H9 (cell line): Measurements from ENCODE around the gene RORC. TPM values are rescaled to one million over a fixed set of nuclear protein-coding genes. Genes with fewer than 3 reads are reported as not detected.

Source experiments
- DNase-seq: peaks from one replicate; pipeline ENCODE4 v3.0.0-alpha.2; 2017
- H2AFZ ChIP-seq: one replicate; pipeline ENCODE4 v1.6.1; 2013; ENCODE audit warnings: mild to moderate bottlenecking, low read length, control low read depth, moderate library complexity
- H2AK5ac ChIP-seq: 2 replicates; pipeline ENCODE4 v1.6.1; 2013; ENCODE audit warnings: low read length, control low read depth, mixed read lengths; ENCODE audit not compliant: insufficient read length
- H2BK120ac ChIP-seq: one replicate; pipeline ENCODE4 v1.6.1; 2013; ENCODE audit warnings: low read depth, mild to moderate bottlenecking, low read length, control low read depth, inconsistent platforms; ENCODE audit not compliant: poor library complexity, severe bottlenecking
- H2BK12ac ChIP-seq: 2 replicates; pipeline ENCODE4 v1.6.1; 2013; ENCODE audit warnings: low read length, control low read depth, mixed read lengths, low read depth; ENCODE audit not compliant: insufficient read length
- H2BK15ac ChIP-seq: 2 replicates; pipeline ENCODE4 v1.6.1; 2013; ENCODE audit warnings: low read depth, low read length, control low read depth
- H2BK20ac ChIP-seq: one replicate; pipeline ENCODE4 v1.6.1; 2013; ENCODE audit warnings: low read depth, mild to moderate bottlenecking, low read length, control low read depth, inconsistent platforms; ENCODE audit not compliant: poor library complexity, severe bottlenecking
- H2BK5ac ChIP-seq: 2 replicates; pipeline ENCODE4 v1.6.1; 2013; ENCODE audit warnings: low read length, control low read depth, mixed read lengths; ENCODE audit not compliant: insufficient read length
- H3K14ac ChIP-seq: 2 replicates; pipeline ENCODE4 v1.6.1; 2013; ENCODE audit warnings: low read length, control low read depth; ENCODE audit not compliant: insufficient read depth
- H3K18ac ChIP-seq: 2 replicates; pipeline ENCODE4 v1.6.1; 2013; ENCODE audit warnings: low read depth, mild to moderate bottlenecking, mixed read lengths, low read length, control low read depth; ENCODE audit not compliant: insufficient read length
- H3K23ac ChIP-seq: 2 replicates; pipeline ENCODE4 v1.6.1; 2013; ENCODE audit warnings: low read length, control low read depth, mixed read lengths, low read depth; ENCODE audit not compliant: insufficient read length
- H3K23me2 ChIP-seq: 2 replicates; pipeline ENCODE4 v1.6.1; 2013; ENCODE audit warnings: low read depth, mild to moderate bottlenecking, mixed read lengths, low read length, control low read depth; ENCODE audit not compliant: insufficient read length, poor library complexity, severe bottlenecking
- H3K27ac ChIP-seq: 2 replicates; pipeline ENCODE4 v1.5.1; 2013; ENCODE audit warnings: low read length, control low read depth, mixed read lengths, low read depth; ENCODE audit not compliant: insufficient read length
- H3K27me3 ChIP-seq: 2 replicates; pipeline ENCODE4 v1.6.1; 2013; ENCODE audit warnings: low read length, control low read depth, inconsistent platforms; ENCODE audit not compliant: insufficient read depth
- H3K4ac ChIP-seq: 2 replicates; pipeline ENCODE4 v1.6.1; 2013; ENCODE audit warnings: low read depth, mild to moderate bottlenecking, control low read depth, inconsistent platforms, low read length, moderate library complexity
- H3K4me1 ChIP-seq: 2 replicates; pipeline ENCODE4 v1.6.1; 2013; ENCODE audit warnings: low read length, control low read depth, inconsistent platforms; ENCODE audit not compliant: insufficient read depth
- H3K4me2 ChIP-seq: 2 replicates; pipeline ENCODE4 v1.6.1; 2013; ENCODE audit warnings: low read length, control low read depth, mixed read lengths; ENCODE audit not compliant: insufficient read length, insufficient read depth
- H3K56ac ChIP-seq: 2 replicates; pipeline ENCODE4 v1.6.1; 2013; ENCODE audit warnings: low read depth, mild to moderate bottlenecking, mixed read lengths, low read length, control low read depth; ENCODE audit not compliant: insufficient read length
- H3K79me1 ChIP-seq: 2 replicates; pipeline ENCODE4 v1.6.1; 2013; ENCODE audit warnings: low read depth, mild to moderate bottlenecking, moderate library complexity, low read length, control low read depth, inconsistent platforms; ENCODE audit not compliant: insufficient read depth, poor library complexity, severe bottlenecking
- H3K79me2 ChIP-seq: 2 replicates; pipeline ENCODE4 v1.6.1; 2013; ENCODE audit warnings: low read length, control low read depth, inconsistent platforms; ENCODE audit not compliant: insufficient read depth
- H3K9ac ChIP-seq: 2 replicates; pipeline ENCODE4 v1.6.1; 2013; ENCODE audit warnings: low read length, control low read depth, mixed read lengths; ENCODE audit not compliant: insufficient read length; ENCODE audit errors: extremely low read depth
- H3K9me3 ChIP-seq: one replicate; pipeline ENCODE4 v1.6.1; 2013; ENCODE audit warnings: low read depth, low read length, inconsistent platforms; ENCODE audit not compliant: control insufficient read depth
- H3T11ph ChIP-seq: one replicate; pipeline ENCODE4 v1.6.1; 2013; ENCODE audit warnings: mild to moderate bottlenecking, low read length, control low read depth, inconsistent platforms
- H4K20me1 ChIP-seq: one replicate; pipeline ENCODE4 v1.6.1; 2013; ENCODE audit not compliant: control insufficient read depth, insufficient read length, insufficient read depth
- H4K5ac ChIP-seq: 2 replicates; pipeline ENCODE4 v1.6.1; 2013; ENCODE audit warnings: low read depth, mild to moderate bottlenecking, mixed read lengths, low read length, control low read depth; ENCODE audit not compliant: insufficient read length
- H4K8ac ChIP-seq: replicated peaks from 2 replicates; pipeline ENCODE4 v1.6.1; 2013; ENCODE audit warnings: low read length, control low read depth, mixed read lengths, low read depth; ENCODE audit not compliant: insufficient read length
- H4K91ac ChIP-seq: 2 replicates; pipeline ENCODE4 v1.6.1; 2013; ENCODE audit warnings: low read depth, mild to moderate bottlenecking, moderate library complexity, mixed read lengths, low read length, control low read depth; ENCODE audit not compliant: insufficient read length
- H3K27ac Mint-ChIP-seq, 3 experiments: 2 replicates in 2 of 3; 3 replicates in 1 of 3; pipeline ENCODE4 v1.8.0; 2020 to 2021; ENCODE audit warnings: mixed read lengths in 3 of 3, mild to moderate bottlenecking in 1 of 3, moderate library complexity in 1 of 3
- H3K27me3 Mint-ChIP-seq: 2 replicates; pipeline ENCODE4 v1.8.0; 2021; ENCODE audit warnings: low read depth, mild to moderate bottlenecking, moderate library complexity, mixed read lengths
- H3K36me3 Mint-ChIP-seq, 3 experiments: 2 replicates in 2 of 3; 3 replicates in 1 of 3; pipeline ENCODE4 v1.8.0; 2020 to 2021; ENCODE audit warnings: low read depth in 3 of 3, mixed read lengths in 3 of 3; ENCODE audit not compliant: insufficient read depth in 1 of 3
- H3K4me1 Mint-ChIP-seq, 2 experiments: 2 replicates each; pipeline ENCODE4 v1.8.0; 2020; ENCODE audit warnings: mixed read lengths in 2 of 2
- H3K4me3 Mint-ChIP-seq, 2 experiments: 2 replicates in 1 of 2; 3 replicates in 1 of 2; pipeline ENCODE4 v1.8.0; 2020 to 2021; ENCODE audit warnings: mild to moderate bottlenecking in 2 of 2, mixed read lengths in 2 of 2, moderate library complexity in 1 of 2
- H3K9me3 Mint-ChIP-seq, 2 experiments: 2 replicates in 1 of 2; 3 replicates in 1 of 2; pipeline ENCODE4 v1.8.0; 2020; ENCODE audit warnings: mild to moderate bottlenecking in 2 of 2, mixed read lengths in 2 of 2, moderate library complexity in 1 of 2
- WGBS: extraction: QIAGEN DNeasy Blood & Tissue Kit; methylation state at CpG from one replicate; pipeline ENCODE4 v1.1.7; 2013; ENCODE audit warnings: missing lambda C conversion rate, low lambda C conversion rate, mixed read lengths; ENCODE audit not compliant: insufficient read length; ENCODE audit errors: extremely low coverage; 5-methylcytosine and 5-hydroxymethylcytosine counted together
- total RNA-seq: library from RNA; stranded (reverse); gene quantifications from 2 replicates; pipeline ENCODE4 v1.2.1, GENCODE V29; 2021
- TF ChIP-seq, protein P1 (sequence below): fragments of 200-600 bp; sonication (generic); conservative IDR thresholded peaks from 3 replicates; pipeline ENCODE4 v1.8.0; 2021; ENCODE audit warnings: antibody characterized with exemption, mild to moderate bottlenecking

RORC gene
- total RNA-seq, 1 experiment from 2014 or later, result 0.52 TPM

DNA sequence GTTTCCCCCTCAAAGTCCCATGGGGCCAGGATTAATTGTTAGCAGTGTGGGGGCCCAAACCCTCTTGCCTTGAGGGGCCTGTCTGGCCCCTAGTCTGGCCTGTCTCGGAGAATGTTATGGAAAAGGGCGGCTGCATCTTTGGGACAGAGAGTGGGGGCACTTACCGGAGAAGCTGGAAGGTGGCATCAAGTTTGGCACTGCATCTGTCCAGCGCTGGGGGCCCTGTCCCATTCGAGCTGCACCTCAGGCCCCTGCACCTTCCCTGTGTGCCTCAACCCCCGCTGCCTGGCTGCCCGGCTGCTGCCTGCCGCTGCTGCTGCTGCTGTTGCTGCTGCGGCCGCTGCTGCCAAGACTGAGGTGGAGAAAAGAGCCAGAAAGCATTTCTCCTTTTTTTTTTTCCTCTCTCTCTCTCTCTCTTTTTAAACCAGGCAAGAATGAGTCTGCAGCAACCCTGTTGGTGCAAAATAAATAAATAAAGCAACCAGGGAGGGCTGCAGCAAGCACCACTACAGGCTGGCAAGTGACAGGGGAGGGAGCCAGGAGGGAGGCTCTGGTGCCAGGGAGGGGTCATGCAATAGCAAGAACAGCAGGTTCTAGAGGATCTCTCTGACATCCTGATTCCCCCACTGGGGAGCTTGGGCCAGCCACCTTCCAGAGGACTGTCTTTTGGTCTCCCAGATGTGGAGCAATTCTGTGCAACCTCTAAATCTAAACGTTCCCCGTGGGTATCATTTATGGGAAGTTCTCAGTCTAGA is 26.4 kb downstream of the RORC start, which contains the start of gene LINGO4:
LINGO4 (minus strand) TSS at position 354 of the 755 bp plus-strand sequence. CDS start 2,715 bp downstream, outside the sequence.
- no peak within 1 kb of the TSS for H3K27ac ChIP-seq
- 0 out of 2 replicates have a peak, but pooled peaks cover 2% of the 10 kb centered on the region for H3K27me3 ChIP-seq
- no peak within 1 kb of the TSS for H3K4ac ChIP-seq
- H3T11ph ChIP-seq, result no peak within 1 kb of the TSS
- H3K14ac ChIP-seq, result no peak within 1 kb of the TSS
- Mint-ChIP-seq H3K36me3 (no peaks in the 10 kb centered on the region), H3K4me3 (no peak within 1 kb of the TSS), H3K4me1 (peaks cover 10 to 14% of the 10 kb centered on the region in 2 experiments), H3K9me3 (no peaks in the 10 kb centered on the region), H3K27ac (peak within 1 kb of the TSS in 1 of 3 experiments; percentile 95; a peak in 1 of 7 replicates), H3K27me3 (peaks cover 8% of the 10 kb centered on the region)
- no peak within 1 kb of the TSS for H3K23ac ChIP-seq
- no peaks in the 10 kb centered on the region for H3K9me3 ChIP-seq
- H2BK5ac ChIP-seq, result no peak within 1 kb of the TSS
- no CpG with 5 or more reads among the region's 12 CpGs for WGBS
- H3K23me2 ChIP-seq, result no peaks in the 10 kb centered on the region
- H3K18ac ChIP-seq, result no peak within 1 kb of the TSS
- no peak within 1 kb of the TSS for H3K9ac ChIP-seq
- H2BK20ac ChIP-seq, result no peak within 1 kb of the TSS
- TF ChIP-seq, protein P1, sequence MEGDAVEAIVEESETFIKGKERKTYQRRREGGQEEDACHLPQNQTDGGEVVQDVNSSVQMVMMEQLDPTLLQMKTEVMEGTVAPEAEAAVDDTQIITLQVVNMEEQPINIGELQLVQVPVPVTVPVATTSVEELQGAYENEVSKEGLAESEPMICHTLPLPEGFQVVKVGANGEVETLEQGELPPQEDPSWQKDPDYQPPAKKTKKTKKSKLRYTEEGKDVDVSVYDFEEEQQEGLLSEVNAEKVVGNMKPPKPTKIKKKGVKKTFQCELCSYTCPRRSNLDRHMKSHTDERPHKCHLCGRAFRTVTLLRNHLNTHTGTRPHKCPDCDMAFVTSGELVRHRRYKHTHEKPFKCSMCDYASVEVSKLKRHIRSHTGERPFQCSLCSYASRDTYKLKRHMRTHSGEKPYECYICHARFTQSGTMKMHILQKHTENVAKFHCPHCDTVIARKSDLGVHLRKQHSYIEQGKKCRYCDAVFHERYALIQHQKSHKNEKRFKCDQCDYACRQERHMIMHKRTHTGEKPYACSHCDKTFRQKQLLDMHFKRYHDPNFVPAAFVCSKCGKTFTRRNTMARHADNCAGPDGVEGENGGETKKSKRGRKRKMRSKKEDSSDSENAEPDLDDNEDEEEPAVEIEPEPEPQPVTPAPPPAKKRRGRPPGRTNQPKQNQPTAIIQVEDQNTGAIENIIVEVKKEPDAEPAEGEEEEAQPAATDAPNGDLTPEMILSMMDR, result no peak
- no peak within 1 kb of the TSS for H3K4me2 ChIP-seq
- H4K20me1 ChIP-seq, result no peaks in the 10 kb centered on the region
- no peaks in the 10 kb centered on the region for H3K79me2 ChIP-seq
- no peak within 1 kb of the TSS for H4K91ac ChIP-seq
- no peak within 1 kb of the TSS for H2AK5ac ChIP-seq
- H4K8ac ChIP-seq, result no peak within 1 kb of the TSS
- H3K4me1 ChIP-seq, result no peaks in the 10 kb centered on the region; the same call in 1 of the 2 replicates
- H3K79me1 ChIP-seq, result no peaks in the 10 kb centered on the region
- H3K56ac ChIP-seq, result no peak within 1 kb of the TSS
- H2BK12ac ChIP-seq, result no peak within 1 kb of the TSS
- no peak within 1 kb of the TSS for H4K5ac ChIP-seq
- no peak for DNase-seq
- no peak within 1 kb of the TSS for H2BK120ac ChIP-seq
- no peak within 1 kb of the TSS for H2BK15ac ChIP-seq
- no peak within 1 kb of the TSS for H2AFZ ChIP-seq
